ENCODE data around the gene LRFN2. TPM values are rescaled to one million over a fixed set of nuclear protein-coding genes. Genes with fewer than 3 reads are reported as not detected.

Gene LRFN2
- total RNA-seq, 1 experiment from 2014 or later = 26.6 TPM

DNA sequence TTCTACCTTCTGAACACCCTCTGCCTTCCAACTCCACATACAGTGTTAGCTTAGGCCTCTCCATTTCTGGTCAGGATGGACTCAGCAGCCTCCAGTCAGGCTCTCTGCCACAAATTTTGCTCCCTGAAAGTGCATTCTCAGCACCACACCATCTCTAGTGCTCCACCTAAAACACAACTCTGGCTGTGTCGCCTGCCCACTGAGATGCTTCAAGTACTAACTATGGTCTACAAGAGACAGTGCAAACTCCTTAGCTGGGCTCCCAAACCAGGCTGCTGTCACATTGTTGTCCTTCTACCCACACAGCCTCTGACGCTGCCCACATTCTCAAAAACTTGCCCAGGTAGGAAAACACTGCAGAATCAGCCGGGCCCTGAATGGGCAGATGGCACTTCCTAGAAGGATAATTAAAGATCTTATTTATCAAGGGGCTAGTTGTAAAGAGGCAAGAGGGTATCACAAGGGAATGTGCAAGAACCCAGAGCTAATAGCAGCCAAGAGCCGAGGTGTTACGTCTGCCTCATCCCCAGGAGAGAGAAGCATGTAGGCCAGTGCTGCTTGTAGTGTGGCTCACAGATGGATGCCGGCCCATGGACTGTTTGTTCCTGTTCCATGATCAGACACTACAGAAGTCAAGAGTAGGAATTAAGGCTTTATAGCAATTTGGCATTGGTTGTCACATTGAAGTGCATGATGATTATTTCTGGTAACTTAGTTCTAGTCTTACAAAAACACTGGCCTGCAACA is 189.7 kb downstream of the LRFN2 start:
- Histone ChIP-seq H3K9me3 (ENCODE audit: low read depth, low read length, poor library complexity, severe bottlenecking) (no peaks in the 10 kb centered on the region), H3K4me1 (ENCODE audit: insufficient read depth, low read length, poor library complexity, severe bottlenecking) (peaks cover 5% of the 10 kb centered on the region), H3K4me3 (ENCODE audit: low read depth, low read length, poor library complexity, severe bottlenecking) (no peak overlapping the region), H3K36me3 (ENCODE audit: insufficient read depth, low read length, poor library complexity, severe bottlenecking) (no peaks in the 10 kb centered on the region), H3K27me3 (replicated peaks; ENCODE audit: insufficient read depth, low read depth, low read length, poor library complexity) (no peaks in the 10 kb centered on the region), H3K27ac (ENCODE audit: low read depth, low read length, poor library complexity, severe bottlenecking) (no peak overlapping the region)
- TF ChIP-seq, protein P1, sequence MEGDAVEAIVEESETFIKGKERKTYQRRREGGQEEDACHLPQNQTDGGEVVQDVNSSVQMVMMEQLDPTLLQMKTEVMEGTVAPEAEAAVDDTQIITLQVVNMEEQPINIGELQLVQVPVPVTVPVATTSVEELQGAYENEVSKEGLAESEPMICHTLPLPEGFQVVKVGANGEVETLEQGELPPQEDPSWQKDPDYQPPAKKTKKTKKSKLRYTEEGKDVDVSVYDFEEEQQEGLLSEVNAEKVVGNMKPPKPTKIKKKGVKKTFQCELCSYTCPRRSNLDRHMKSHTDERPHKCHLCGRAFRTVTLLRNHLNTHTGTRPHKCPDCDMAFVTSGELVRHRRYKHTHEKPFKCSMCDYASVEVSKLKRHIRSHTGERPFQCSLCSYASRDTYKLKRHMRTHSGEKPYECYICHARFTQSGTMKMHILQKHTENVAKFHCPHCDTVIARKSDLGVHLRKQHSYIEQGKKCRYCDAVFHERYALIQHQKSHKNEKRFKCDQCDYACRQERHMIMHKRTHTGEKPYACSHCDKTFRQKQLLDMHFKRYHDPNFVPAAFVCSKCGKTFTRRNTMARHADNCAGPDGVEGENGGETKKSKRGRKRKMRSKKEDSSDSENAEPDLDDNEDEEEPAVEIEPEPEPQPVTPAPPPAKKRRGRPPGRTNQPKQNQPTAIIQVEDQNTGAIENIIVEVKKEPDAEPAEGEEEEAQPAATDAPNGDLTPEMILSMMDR (conservative IDR thresholded peaks at IDR 0.05; ENCODE audit: low read depth, low read length) = no peak
- no peak for TF ChIP-seq EZH2 (IDR thresholded peaks at IDR 0.05; ENCODE audit: borderline replicate concordance, low read depth, low read length, poor library complexity, severe bottlenecking)
- POLR2A ChIA-PET (ENCODE audit: low non-redundant PET) = no interaction called here
- BruUV-seq (replicated peaks) = no TSS peak
- no peak for DNase-seq (ENCODE audit: low spot score)
- intact Hi-C loops (cut with micrococcal nuclease; ENCODE audit: unreplicated experiment) = no loop called here
- CTCF ChIA-PET = no interaction called here

DNA sequence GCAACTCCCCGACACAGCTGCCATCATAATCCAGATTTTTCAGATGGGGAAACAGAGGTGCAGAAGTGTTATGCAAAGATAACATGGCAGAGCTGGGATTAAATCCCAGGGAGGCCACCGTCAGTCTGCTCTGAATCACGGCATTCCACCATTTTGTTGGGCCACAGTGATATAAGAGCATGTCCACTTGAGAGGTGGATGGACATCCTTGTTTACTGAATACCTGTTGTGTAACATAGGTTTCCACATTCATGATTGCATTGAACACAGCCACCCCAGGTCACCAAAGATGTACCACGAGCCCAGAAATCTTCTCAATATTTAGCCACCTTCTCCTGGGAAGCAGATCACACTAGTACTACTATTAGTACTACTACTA is 191.5 kb downstream of the LRFN2 start:
- Histone ChIP-seq H3K27me3 (replicated peaks; ENCODE audit: insufficient read depth, low read depth, low read length, poor library complexity) (no peaks in the 10 kb centered on the region), H3K4me1 (ENCODE audit: insufficient read depth, low read length, poor library complexity, severe bottlenecking) (peaks cover 5% of the 10 kb centered on the region), H3K4me3 (ENCODE audit: low read depth, low read length, poor library complexity, severe bottlenecking) (no peak overlapping the region), H3K9me3 (ENCODE audit: low read depth, low read length, poor library complexity, severe bottlenecking) (no peaks in the 10 kb centered on the region), H3K36me3 (ENCODE audit: insufficient read depth, low read length, poor library complexity, severe bottlenecking) (no peaks in the 10 kb centered on the region), H3K27ac (ENCODE audit: low read depth, low read length, poor library complexity, severe bottlenecking) (no peak overlapping the region)
- ChIA-PET POLR2A (ENCODE audit: low non-redundant PET) (interaction anchor here (0.6 kb wide), 1 partner anchor 1007 kb away, joined by 6 read pairs; no protein-coding TSS in a partner anchor), CTCF (no interaction called here)
- no peak for TF ChIP-seq EZH2 (IDR thresholded peaks at IDR 0.05; ENCODE audit: borderline replicate concordance, low read depth, low read length, poor library complexity, severe bottlenecking)
- TF ChIP-seq, protein P1 (conservative IDR thresholded peaks at IDR 0.05; ENCODE audit: low read depth, low read length) = no peak
- no TSS peak for BruUV-seq (replicated peaks)
- intact Hi-C loops (cut with micrococcal nuclease; ENCODE audit: unreplicated experiment) = no loop called here
- no peak for DNase-seq (ENCODE audit: low spot score)

DNA sequence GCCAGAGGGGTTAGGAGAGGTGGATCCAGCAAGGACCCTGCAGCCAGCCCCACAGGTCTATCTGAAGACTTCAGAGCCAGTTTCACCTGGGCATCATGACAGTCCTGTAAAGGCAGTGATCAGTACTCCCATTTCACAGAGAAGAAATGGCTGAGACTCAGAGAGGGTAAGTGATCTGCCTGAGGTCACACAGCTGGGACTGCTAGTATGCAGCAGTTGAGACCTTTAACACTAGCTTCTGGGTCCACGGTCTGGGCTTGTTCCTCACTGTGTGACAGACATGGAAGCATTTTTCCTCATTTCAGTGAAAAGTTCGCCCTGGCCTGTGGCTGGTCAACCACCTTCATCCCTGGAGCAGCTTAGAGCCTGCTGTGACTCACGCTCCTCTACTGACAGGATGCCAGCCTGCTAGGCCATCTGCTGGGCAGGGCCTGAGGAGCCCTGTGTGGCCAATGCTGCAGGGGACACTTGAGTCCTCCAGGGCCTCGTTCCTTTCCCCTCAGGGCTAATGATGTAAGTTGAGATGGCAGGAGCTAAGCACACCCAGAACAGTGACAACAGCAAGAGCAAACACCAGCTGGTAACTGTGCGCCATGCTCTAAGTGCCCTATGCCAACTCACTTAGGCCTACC is 192.0 kb downstream of the LRFN2 start:
- Histone ChIP-seq H3K27me3 (replicated peaks; ENCODE audit: insufficient read depth, low read depth, low read length, poor library complexity) (no peaks in the 10 kb centered on the region), H3K4me1 (ENCODE audit: insufficient read depth, low read length, poor library complexity, severe bottlenecking) (peaks cover 5% of the 10 kb centered on the region), H3K27ac (ENCODE audit: low read depth, low read length, poor library complexity, severe bottlenecking) (no peak overlapping the region), H3K36me3 (ENCODE audit: insufficient read depth, low read length, poor library complexity, severe bottlenecking) (no peaks in the 10 kb centered on the region), H3K4me3 (ENCODE audit: low read depth, low read length, poor library complexity, severe bottlenecking) (no peak overlapping the region), H3K9me3 (ENCODE audit: low read depth, low read length, poor library complexity, severe bottlenecking) (no peaks in the 10 kb centered on the region)
- intact Hi-C loops (cut with micrococcal nuclease; ENCODE audit: unreplicated experiment) = no loop called here
- BruUV-seq (replicated peaks) = no TSS peak
- ChIA-PET CTCF (no interaction called here), POLR2A (ENCODE audit: low non-redundant PET) (interaction anchor here (0.6 kb wide), 1 partner anchor 1006 kb away, joined by 6 read pairs; no protein-coding TSS in a partner anchor)
- TF ChIP-seq, protein P1 (conservative IDR thresholded peaks at IDR 0.05; ENCODE audit: low read depth, low read length) = no peak
- TF ChIP-seq EZH2 (IDR thresholded peaks at IDR 0.05; ENCODE audit: borderline replicate concordance, low read depth, low read length, poor library complexity, severe bottlenecking) = no peak
- no peak for DNase-seq (ENCODE audit: low spot score)
